ENCODE data around the gene EIF3C.
"Not testable (repeated sequence)": the region's sequence is repeated elsewhere in the genome, so short reads cannot be mapped to it uniquely, and the experiment has no call there.

EIF3C gene

DNA sequence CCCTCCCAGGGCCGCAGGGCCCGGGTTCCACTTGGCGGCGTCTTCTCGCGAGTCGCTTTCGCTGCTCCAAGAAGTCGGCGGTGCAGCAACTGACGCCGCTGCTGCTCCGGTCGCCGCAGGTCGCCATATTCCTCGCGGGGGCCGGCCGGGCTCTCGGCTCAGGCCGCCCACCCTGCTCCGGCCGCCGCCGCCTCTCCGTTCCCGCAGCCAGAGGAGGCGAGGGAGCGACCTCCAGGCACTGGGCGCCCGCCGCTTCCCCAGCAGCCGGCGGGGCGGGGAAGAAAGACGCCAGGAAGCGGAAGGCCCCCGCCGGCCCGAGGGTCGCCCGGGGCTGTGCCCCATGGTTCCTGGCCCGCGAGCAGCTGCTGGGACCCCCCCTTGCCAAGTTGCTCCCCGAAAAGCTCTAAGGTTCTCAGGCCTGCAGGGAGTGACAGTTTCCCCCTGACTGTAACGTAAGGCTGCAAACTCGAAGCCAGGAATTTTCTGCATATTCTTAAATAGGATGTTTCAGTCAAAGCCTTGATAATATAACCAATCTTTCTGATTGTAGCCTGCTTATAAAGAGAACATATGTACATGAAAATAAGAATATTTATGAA, 39.3 kb downstream of the EIF3C start:
- DNase-seq (ENCODE audit: low read depth in 2 of 2): not testable (repeated sequence)

- not testable (repeated sequence) for DNase-seq (ENCODE audit: low read depth in 2 of 2)
Observed at GRCh38 chr16:28751487-28751886, 40.2 kb downstream of the EIF3C start, which contains the start of gene NPIPB9. Gene NPIPB9 (plus strand): TSS chr16:28751787.

DNA sequence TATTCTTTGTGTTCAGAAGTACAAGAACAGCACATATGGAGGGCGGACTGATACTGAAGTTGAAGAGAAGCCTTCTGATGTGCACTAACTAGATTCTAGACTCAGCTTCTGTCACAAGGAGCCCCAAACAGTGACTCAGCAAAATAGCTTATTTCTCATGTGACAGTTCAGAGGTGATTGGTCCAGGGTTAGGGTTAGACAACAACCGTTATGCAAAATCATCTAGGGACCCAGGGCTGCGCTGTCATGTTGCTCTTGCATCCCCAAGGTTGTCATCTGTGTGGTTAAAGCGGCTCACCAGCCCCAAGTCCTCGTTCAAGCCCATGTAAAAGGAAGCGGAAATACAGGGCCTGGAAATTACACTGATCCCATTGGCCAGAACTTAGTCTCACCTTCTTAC, 70.4 kb downstream of the EIF3C start:
- not testable (repeated sequence) for DNase-seq (ENCODE audit: low read depth in 2 of 2)

DNA sequence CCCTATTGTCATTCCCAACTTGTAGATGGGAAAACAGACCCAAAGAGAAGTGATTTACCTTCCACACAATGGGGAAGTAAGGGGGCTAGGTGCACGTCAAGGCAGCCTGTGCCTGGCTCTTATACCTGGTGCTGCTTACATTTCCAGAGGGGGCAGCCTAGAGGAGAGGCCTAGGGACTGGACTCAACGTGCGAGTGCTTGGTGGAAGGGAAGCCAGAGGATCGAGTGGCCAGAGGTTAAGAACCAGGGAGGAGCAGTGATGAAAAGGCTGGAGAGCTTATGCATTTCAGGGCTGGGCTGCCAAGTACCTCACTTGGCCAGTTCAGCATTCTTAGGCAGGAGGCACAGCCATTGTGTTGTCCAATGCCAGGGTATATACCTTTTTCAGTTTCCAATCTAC, 71.1 kb downstream of the EIF3C start:
- not testable (repeated sequence) for DNase-seq (ENCODE audit: low read depth in 2 of 2)

All from stimulated activated CD8-positive, alpha-beta memory T cell treated with anti-CD3 and anti-CD28 coated beads, Interleukin-15, amount 100 ng/mL, for 48 hours (primary cell).